K562 (cell line): ENCODE data around the gene COX18.
A peak's percentile ranks its signal among the peaks of the same experiment; 100 is the strongest.

Experiments used
- EP300 ChIP-seq: IDR thresholded peaks from 2 replicates; pipeline ENCODE4 v1.6.1; 2012; ENCODE audit warnings: low read length, improper control_type of control experiment
- MIER1 ChIP-seq: fragments of 450-650 bp; IDR thresholded peaks from 2 replicates; pipeline ENCODE4 v1.6.1; 2016; ENCODE audit warnings: antibody characterized with exemption, mild to moderate bottlenecking, low read depth
- TAF1 ChIP-seq: IDR thresholded peaks from 2 replicates; pipeline ENCODE4 v1.6.1; 2011; ENCODE audit warnings: mild to moderate bottlenecking, low read length, moderate library complexity; ENCODE audit not compliant: insufficient read depth, control insufficient read depth, severe bottlenecking; ENCODE audit errors: extremely low read depth
- ZNF431 ChIP-seq: sonication (generic); formaldehyde crosslinking; IDR thresholded peaks from 2 replicates; pipeline ENCODE4 v1.8.0; 2022; ENCODE audit warnings: mild to moderate bottlenecking, missing genetic modification reagents
- ZNF507 ChIP-seq: conservative IDR thresholded peaks from 2 replicates; pipeline ENCODE4 v1.6.1; 2017; ENCODE audit warnings: missing genetic modification characterization, missing compliant biosample characterization
- ZNF77 ChIP-seq: fragments of 250-450 bp; sonication (Bioruptor Pico); IDR thresholded peaks from 2 replicates; pipeline ENCODE4 v1.5.0; 2020
- TF ChIP-seq, protein P1 (sequence below), 3 experiments: IDR thresholded peaks in 2 of 3; conservative IDR thresholded peaks in 1 of 3; 2 replicates each; pipeline ENCODE4 v1.5.1; 2011 to 2012; ENCODE audit warnings: low read length in 3 of 3, mild to moderate bottlenecking in 3 of 3, control low read depth in 2 of 3, improper control_type of control experiment in 1 of 3, inconsistent platforms in 1 of 3, low read depth in 1 of 3, mixed read lengths in 1 of 3, moderate library complexity in 1 of 3; ENCODE audit not compliant: insufficient read depth in 2 of 3
- TF ChIP-seq, protein P2 (sequence below): conservative IDR thresholded peaks from 2 replicates; pipeline ENCODE4 v1.6.1; 2011; ENCODE audit warnings: low read depth, mild to moderate bottlenecking, low read length; ENCODE audit not compliant: control insufficient read depth
- TF ChIP-seq, protein P3 (sequence below): fragments of 450-650 bp; IDR thresholded peaks from 2 replicates; pipeline ENCODE4 v1.6.1; 2017; ENCODE audit warnings: mild to moderate bottlenecking, moderate library complexity
- TF ChIP-seq, protein P4 (sequence below): fragments of 150-350 bp; IDR thresholded peaks from 2 replicates; pipeline ENCODE4 v1.6.1; 2014; ENCODE audit warnings: low read depth, mild to moderate bottlenecking, low read length, borderline replicate concordance

DNA sequence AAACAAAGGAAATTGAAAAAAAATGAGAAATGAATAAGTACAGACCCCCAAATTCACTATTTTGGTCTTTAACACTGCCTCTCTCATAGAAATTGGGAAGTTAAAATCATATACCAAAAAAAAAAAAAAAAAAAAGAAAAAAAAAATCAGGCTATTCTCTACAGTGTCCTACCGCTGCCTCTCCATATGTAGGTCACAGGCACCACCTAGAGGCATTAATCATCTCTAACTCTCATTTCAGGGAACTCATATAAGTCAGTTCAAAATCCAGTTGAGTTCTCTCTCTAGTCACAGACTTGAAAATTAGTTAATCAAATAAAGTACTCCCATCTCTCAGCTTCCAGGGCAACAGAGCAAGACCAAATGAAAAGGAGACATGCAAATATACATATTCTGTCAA, 47.9 kb downstream of the COX18 start:
- TF ChIP-seq EP300 (no peak), ZNF507 (tag) (no peak), ZNF431 (CRISPR knock-in tag) (no peak), ZNF77 (CRISPR knock-in tag) (no peak), MIER1 (no peak), TAF1 (no peak)
- TF ChIP-seq, protein P1, sequence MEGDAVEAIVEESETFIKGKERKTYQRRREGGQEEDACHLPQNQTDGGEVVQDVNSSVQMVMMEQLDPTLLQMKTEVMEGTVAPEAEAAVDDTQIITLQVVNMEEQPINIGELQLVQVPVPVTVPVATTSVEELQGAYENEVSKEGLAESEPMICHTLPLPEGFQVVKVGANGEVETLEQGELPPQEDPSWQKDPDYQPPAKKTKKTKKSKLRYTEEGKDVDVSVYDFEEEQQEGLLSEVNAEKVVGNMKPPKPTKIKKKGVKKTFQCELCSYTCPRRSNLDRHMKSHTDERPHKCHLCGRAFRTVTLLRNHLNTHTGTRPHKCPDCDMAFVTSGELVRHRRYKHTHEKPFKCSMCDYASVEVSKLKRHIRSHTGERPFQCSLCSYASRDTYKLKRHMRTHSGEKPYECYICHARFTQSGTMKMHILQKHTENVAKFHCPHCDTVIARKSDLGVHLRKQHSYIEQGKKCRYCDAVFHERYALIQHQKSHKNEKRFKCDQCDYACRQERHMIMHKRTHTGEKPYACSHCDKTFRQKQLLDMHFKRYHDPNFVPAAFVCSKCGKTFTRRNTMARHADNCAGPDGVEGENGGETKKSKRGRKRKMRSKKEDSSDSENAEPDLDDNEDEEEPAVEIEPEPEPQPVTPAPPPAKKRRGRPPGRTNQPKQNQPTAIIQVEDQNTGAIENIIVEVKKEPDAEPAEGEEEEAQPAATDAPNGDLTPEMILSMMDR (IDR thresholded peaks at IDR 0.05 in 2 of 3, conservative IDR thresholded peaks at IDR 0.05 in 1 of 3; ENCODE audit: insufficient read depth in 2 of 3, low read depth in 1 of 3, low read length in 3 of 3), result peak; percentile 38 to 67 (median 41); a peak in 4 of 6 replicates
- TF ChIP-seq, protein P2, sequence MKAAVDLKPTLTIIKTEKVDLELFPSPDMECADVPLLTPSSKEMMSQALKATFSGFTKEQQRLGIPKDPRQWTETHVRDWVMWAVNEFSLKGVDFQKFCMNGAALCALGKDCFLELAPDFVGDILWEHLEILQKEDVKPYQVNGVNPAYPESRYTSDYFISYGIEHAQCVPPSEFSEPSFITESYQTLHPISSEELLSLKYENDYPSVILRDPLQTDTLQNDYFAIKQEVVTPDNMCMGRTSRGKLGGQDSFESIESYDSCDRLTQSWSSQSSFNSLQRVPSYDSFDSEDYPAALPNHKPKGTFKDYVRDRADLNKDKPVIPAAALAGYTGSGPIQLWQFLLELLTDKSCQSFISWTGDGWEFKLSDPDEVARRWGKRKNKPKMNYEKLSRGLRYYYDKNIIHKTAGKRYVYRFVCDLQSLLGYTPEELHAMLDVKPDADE, result no peak
- TF ChIP-seq, protein P3, sequence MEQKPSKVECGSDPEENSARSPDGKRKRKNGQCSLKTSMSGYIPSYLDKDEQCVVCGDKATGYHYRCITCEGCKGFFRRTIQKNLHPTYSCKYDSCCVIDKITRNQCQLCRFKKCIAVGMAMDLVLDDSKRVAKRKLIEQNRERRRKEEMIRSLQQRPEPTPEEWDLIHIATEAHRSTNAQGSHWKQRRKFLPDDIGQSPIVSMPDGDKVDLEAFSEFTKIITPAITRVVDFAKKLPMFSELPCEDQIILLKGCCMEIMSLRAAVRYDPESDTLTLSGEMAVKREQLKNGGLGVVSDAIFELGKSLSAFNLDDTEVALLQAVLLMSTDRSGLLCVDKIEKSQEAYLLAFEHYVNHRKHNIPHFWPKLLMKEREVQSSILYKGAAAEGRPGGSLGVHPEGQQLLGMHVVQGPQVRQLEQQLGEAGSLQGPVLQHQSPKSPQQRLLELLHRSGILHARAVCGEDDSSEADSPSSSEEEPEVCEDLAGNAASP, result no peak
- TF ChIP-seq, protein P4, sequence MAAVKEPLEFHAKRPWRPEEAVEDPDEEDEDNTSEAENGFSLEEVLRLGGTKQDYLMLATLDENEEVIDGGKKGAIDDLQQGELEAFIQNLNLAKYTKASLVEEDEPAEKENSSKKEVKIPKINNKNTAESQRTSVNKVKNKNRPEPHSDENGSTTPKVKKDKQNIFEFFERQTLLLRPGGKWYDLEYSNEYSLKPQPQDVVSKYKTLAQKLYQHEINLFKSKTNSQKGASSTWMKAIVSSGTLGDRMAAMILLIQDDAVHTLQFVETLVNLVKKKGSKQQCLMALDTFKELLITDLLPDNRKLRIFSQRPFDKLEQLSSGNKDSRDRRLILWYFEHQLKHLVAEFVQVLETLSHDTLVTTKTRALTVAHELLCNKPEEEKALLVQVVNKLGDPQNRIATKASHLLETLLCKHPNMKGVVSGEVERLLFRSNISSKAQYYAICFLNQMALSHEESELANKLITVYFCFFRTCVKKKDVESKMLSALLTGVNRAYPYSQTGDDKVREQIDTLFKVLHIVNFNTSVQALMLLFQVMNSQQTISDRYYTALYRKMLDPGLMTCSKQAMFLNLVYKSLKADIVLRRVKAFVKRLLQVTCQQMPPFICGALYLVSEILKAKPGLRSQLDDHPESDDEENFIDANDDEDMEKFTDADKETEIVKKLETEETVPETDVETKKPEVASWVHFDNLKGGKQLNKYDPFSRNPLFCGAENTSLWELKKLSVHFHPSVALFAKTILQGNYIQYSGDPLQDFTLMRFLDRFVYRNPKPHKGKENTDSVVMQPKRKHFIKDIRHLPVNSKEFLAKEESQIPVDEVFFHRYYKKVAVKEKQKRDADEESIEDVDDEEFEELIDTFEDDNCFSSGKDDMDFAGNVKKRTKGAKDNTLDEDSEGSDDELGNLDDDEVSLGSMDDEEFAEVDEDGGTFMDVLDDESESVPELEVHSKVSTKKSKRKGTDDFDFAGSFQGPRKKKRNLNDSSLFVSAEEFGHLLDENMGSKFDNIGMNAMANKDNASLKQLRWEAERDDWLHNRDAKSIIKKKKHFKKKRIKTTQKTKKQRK, result no peak
